ENCODE measurements around the gene LRRC25. TPM values are rescaled to one million over a fixed set of nuclear protein-coding genes. Genes with fewer than 3 reads are reported as not detected.

Gene LRRC25
- total RNA-seq, 1 experiment from 2014 or later, result 0.31 TPM

DNA sequence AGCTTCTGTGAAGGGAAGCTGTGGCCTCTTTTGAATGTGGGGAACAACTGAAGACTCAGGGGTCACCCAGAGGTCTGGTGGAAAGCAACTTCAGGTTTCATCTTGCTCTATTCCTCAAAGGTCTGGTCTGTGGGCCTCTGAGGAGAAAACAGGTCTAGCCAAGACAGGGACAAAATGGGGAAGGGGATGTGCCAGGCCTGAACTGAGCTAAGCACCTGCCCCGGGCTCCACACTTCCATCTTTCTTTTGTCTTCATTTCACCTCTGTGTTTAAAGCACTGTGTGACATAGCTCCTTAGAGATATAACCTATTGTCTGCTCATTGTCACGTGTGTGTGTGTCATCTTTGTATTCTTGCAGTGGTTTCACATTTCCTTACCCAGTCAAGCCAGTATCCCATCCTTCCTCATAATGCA is 31.4 kb downstream of the LRRC25 start:
- TF ChIP-seq ESRRA (CRISPR knock-in tag; IDR thresholded peaks at IDR 0.05; ENCODE audit: borderline replicate concordance) (no peak), NFE2L1 (CRISPR knock-in tag; IDR thresholded peaks at IDR 0.05) (no peak), TEAD1 (CRISPR knock-in tag; IDR thresholded peaks at IDR 0.05) (no peak), NR2C2 (CRISPR knock-in tag; IDR thresholded peaks at IDR 0.05) (no peak), OVOL2 (CRISPR knock-in tag; IDR thresholded peaks at IDR 0.05; ENCODE audit: borderline replicate concordance) (no peak), ZNF317 (CRISPR knock-in tag; IDR thresholded peaks at IDR 0.05; ENCODE audit: borderline replicate concordance, low read depth) (no peak), NR3C1 (CRISPR knock-in tag; conservative IDR thresholded peaks at IDR 0.05; ENCODE audit: low read depth) (no peak), ZNF671 (CRISPR knock-in tag; IDR thresholded peaks at IDR 0.05) (no peak), IRF2 (CRISPR knock-in tag; IDR thresholded peaks at IDR 0.05; ENCODE audit: borderline replicate concordance, low read depth) (no peak)
- TF ChIP-seq, protein P1, sequence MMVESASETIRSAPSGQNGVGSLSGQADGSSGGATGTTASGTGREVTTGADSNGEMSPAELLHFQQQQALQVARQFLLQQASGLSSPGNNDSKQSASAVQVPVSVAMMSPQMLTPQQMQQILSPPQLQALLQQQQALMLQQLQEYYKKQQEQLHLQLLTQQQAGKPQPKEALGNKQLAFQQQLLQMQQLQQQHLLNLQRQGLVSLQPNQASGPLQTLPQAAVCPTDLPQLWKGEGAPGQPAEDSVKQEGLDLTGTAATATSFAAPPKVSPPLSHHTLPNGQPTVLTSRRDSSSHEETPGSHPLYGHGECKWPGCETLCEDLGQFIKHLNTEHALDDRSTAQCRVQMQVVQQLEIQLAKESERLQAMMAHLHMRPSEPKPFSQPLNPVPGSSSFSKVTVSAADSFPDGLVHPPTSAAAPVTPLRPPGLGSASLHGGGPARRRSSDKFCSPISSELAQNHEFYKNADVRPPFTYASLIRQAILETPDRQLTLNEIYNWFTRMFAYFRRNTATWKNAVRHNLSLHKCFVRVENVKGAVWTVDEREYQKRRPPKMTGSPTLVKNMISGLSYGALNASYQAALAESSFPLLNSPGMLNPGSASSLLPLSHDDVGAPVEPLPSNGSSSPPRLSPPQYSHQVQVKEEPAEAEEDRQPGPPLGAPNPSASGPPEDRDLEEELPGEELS (CRISPR knock-in tag; IDR thresholded peaks at IDR 0.05), result no peak
- TF ChIP-seq, protein P2, sequence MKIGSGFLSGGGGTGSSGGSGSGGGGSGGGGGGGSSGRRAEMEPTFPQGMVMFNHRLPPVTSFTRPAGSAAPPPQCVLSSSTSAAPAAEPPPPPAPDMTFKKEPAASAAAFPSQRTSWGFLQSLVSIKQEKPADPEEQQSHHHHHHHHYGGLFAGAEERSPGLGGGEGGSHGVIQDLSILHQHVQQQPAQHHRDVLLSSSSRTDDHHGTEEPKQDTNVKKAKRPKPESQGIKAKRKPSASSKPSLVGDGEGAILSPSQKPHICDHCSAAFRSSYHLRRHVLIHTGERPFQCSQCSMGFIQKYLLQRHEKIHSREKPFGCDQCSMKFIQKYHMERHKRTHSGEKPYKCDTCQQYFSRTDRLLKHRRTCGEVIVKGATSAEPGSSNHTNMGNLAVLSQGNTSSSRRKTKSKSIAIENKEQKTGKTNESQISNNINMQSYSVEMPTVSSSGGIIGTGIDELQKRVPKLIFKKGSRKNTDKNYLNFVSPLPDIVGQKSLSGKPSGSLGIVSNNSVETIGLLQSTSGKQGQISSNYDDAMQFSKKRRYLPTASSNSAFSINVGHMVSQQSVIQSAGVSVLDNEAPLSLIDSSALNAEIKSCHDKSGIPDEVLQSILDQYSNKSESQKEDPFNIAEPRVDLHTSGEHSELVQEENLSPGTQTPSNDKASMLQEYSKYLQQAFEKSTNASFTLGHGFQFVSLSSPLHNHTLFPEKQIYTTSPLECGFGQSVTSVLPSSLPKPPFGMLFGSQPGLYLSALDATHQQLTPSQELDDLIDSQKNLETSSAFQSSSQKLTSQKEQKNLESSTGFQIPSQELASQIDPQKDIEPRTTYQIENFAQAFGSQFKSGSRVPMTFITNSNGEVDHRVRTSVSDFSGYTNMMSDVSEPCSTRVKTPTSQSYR (CRISPR knock-in tag; IDR thresholded peaks at IDR 0.05), result no peak
- TF ChIP-seq, protein P3, sequence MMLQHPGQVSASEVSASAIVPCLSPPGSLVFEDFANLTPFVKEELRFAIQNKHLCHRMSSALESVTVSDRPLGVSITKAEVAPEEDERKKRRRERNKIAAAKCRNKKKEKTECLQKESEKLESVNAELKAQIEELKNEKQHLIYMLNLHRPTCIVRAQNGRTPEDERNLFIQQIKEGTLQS (CRISPR knock-in tag; conservative IDR thresholded peaks at IDR 0.05), result no peak
- TF ChIP-seq, protein P4, sequence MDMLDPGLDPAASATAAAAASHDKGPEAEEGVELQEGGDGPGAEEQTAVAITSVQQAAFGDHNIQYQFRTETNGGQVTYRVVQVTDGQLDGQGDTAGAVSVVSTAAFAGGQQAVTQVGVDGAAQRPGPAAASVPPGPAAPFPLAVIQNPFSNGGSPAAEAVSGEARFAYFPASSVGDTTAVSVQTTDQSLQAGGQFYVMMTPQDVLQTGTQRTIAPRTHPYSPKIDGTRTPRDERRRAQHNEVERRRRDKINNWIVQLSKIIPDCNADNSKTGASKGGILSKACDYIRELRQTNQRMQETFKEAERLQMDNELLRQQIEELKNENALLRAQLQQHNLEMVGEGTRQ (CRISPR knock-in tag; IDR thresholded peaks at IDR 0.05), result no peak
- TF ChIP-seq, protein P5, sequence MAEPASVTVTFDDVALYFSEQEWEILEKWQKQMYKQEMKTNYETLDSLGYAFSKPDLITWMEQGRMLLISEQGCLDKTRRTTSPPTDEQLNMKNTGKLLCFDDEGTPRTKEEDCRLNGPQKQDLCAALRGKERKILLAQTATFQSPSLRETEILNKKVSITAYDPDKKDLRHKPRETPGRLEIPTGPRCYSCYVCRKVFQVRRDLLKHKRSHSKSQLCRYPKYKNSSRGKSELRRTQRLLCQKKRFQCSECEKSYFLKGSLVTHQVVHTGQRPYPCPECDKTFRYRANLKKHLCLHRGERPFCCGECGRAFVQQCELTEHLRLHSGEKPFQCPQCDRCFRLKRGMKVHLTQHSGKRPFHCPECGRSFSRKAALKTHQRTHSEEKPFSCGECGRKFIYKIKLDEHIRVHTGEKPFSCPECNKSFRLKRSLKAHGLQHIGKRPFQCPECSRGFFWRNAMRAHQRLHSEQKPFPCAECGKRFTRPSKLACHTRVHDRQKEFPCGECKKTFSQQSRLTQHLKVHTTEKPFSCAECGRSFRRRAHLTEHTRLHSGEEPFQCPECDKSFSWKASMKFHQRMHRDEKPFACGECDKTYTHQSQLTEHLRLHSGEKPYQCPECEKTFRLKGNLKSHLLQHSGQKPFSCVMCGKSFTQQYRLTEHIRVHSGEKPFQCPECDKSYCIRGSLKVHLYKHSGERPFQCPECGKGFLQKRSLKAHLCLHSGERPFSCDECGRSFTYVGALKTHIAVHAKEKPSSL (CRISPR knock-in tag; conservative IDR thresholded peaks at IDR 0.05), result no peak
- TF ChIP-seq, protein P6, sequence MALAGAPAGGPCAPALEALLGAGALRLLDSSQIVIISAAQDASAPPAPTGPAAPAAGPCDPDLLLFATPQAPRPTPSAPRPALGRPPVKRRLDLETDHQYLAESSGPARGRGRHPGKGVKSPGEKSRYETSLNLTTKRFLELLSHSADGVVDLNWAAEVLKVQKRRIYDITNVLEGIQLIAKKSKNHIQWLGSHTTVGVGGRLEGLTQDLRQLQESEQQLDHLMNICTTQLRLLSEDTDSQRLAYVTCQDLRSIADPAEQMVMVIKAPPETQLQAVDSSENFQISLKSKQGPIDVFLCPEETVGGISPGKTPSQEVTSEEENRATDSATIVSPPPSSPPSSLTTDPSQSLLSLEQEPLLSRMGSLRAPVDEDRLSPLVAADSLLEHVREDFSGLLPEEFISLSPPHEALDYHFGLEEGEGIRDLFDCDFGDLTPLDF (CRISPR knock-in tag; IDR thresholded peaks at IDR 0.05), result no peak
- H3K4me1 Mint-ChIP-seq, result peaks cover 45% of the 10 kb centered on the region
- no peak for ATAC-seq
- H3K27me3 Mint-ChIP-seq (ENCODE audit: low read depth), result no peaks in the 10 kb centered on the region
- no peak overlapping the region for H3K4me3 Mint-ChIP-seq
- peaks cover 19% of the 10 kb centered on the region for H3K36me3 Mint-ChIP-seq
- H3K27ac Mint-ChIP-seq, result peak overlapping the region; percentile 98
- no peak for DNase-seq (ENCODE audit: low spot score)
- H3K9me3 Mint-ChIP-seq, result no peaks in the 10 kb centered on the region
- ChIA-PET CTCF (interaction anchor here (1.1 to 12.4 kb wide), 2 partner anchors 22 to 86 kb away, joined by 4 to 91 read pairs; partner anchors contain the start of gene GDF15), POLR2A (no interaction called here)

Data from WTC11 (cell line).